ENCODE results near the gene DLL4.

DNA sequence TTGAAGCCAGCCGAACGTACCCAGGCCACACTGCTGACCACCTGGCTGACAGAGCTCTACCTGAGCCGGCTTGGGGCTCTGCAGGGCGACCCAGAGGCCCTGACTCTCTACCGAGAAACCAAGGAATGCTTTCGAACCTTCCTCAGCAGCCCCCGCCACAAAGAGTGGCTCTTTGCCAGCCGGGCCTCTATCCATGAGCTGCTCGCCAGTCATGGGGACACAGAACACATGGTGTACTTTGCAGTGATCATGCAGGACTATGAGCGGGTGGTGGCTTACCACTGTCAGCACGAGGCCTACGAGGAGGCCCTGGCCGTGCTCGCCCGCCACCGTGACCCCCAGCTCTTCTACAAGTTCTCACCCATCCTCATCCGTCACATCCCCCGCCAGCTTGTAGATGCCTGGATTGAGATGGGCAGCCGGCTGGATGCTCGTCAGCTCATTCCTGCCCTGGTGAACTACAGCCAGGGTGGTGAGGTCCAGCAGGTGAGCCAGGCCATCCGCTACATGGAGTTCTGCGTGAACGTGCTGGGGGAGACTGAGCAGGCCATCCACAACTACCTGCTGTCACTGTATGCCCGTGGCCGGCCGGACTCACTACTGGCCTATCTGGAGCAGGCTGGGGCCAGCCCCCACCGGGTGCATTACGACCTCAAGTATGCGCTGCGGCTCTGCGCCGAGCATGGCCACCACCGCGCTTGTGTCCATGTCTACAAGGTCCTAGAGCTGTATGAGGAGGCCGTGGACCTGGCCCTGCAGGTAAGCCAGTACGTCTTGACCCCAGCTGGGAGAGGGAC lies 28.7 kb upstream of the DLL4 start:
- TF ChIP-seq, protein P1, sequence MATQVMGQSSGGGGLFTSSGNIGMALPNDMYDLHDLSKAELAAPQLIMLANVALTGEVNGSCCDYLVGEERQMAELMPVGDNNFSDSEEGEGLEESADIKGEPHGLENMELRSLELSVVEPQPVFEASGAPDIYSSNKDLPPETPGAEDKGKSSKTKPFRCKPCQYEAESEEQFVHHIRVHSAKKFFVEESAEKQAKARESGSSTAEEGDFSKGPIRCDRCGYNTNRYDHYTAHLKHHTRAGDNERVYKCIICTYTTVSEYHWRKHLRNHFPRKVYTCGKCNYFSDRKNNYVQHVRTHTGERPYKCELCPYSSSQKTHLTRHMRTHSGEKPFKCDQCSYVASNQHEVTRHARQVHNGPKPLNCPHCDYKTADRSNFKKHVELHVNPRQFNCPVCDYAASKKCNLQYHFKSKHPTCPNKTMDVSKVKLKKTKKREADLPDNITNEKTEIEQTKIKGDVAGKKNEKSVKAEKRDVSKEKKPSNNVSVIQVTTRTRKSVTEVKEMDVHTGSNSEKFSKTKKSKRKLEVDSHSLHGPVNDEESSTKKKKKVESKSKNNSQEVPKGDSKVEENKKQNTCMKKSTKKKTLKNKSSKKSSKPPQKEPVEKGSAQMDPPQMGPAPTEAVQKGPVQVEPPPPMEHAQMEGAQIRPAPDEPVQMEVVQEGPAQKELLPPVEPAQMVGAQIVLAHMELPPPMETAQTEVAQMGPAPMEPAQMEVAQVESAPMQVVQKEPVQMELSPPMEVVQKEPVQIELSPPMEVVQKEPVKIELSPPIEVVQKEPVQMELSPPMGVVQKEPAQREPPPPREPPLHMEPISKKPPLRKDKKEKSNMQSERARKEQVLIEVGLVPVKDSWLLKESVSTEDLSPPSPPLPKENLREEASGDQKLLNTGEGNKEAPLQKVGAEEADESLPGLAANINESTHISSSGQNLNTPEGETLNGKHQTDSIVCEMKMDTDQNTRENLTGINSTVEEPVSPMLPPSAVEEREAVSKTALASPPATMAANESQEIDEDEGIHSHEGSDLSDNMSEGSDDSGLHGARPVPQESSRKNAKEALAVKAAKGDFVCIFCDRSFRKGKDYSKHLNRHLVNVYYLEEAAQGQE (IDR thresholded peaks at IDR 0.05; ENCODE audit: low read depth, low read length), result no peak
- no peak for TF ChIP-seq MAX (IDR thresholded peaks at IDR 0.05; ENCODE audit: low read depth, low read length)
- TF ChIP-seq ATF7 (IDR thresholded peaks at IDR 0.05; ENCODE audit: low read depth), result no peak
- TF ChIP-seq, protein P2, sequence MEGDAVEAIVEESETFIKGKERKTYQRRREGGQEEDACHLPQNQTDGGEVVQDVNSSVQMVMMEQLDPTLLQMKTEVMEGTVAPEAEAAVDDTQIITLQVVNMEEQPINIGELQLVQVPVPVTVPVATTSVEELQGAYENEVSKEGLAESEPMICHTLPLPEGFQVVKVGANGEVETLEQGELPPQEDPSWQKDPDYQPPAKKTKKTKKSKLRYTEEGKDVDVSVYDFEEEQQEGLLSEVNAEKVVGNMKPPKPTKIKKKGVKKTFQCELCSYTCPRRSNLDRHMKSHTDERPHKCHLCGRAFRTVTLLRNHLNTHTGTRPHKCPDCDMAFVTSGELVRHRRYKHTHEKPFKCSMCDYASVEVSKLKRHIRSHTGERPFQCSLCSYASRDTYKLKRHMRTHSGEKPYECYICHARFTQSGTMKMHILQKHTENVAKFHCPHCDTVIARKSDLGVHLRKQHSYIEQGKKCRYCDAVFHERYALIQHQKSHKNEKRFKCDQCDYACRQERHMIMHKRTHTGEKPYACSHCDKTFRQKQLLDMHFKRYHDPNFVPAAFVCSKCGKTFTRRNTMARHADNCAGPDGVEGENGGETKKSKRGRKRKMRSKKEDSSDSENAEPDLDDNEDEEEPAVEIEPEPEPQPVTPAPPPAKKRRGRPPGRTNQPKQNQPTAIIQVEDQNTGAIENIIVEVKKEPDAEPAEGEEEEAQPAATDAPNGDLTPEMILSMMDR (IDR thresholded peaks at IDR 0.05 in 2 of 3, conservative IDR thresholded peaks at IDR 0.05 in 1 of 3; ENCODE audit: control insufficient read depth in 2 of 3, extremely low read depth in 1 of 3, insufficient read depth in 1 of 3, low read depth in 3 of 3, low read length in 3 of 3), result no peak
- no peak for TF ChIP-seq EZH2 (IDR thresholded peaks at IDR 0.05; ENCODE audit: borderline replicate concordance, control insufficient read depth, low read depth, low read length)
- TF ChIP-seq KDM1A (IDR thresholded peaks at IDR 0.05; ENCODE audit: borderline replicate concordance), result no peak

Measured in GM12878 (cell line).